ENCODE measurements around the gene HSPA4.

Gene HSPA4

GRCh38 chr5:133106343-133106742 is 54.5 kb downstream of the HSPA4 start:
- DNase-seq (ENCODE audit: low spot score): no peak

DNA sequence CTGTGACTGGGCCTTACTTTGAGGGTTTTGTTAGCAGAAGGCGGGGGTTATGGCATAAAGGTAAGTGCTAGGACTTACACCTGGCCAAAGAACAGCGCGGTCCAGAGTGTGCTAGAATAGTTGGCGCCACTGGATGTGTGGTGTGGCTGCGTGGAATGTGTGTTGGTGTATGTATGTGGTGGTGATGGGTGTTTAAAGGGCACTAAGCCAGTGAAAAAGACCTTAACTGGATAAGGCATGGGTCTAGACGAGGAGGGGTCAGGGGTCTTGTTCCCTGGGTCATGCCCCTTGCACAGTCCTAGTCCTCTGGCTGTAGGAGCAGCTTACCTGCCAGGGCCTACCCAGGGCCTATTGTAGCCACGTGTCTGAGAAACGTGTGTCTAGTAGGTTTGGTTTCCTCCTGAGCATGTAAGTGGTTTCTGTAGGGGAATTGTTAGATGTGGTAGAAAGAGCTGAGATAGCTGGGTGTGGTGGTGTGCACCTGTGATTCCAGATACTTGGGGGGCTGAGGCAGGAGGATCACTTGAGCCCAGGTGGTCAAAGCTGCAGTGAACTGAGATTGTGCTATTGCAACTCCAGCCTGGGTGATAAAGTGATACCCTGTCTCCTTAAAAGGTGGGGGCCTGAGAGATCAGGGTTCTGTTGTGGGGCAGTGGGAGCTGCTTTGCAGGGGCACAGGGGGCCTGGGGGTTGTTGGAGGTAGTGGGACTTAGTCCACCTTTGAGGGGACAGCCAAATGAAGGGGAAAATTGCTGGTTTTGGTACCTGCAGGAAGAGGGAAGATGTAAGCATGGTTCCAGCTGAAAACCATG is 55.2 kb downstream of the HSPA4 start:
- no peak for DNase-seq (ENCODE audit: low spot score)

DNA sequence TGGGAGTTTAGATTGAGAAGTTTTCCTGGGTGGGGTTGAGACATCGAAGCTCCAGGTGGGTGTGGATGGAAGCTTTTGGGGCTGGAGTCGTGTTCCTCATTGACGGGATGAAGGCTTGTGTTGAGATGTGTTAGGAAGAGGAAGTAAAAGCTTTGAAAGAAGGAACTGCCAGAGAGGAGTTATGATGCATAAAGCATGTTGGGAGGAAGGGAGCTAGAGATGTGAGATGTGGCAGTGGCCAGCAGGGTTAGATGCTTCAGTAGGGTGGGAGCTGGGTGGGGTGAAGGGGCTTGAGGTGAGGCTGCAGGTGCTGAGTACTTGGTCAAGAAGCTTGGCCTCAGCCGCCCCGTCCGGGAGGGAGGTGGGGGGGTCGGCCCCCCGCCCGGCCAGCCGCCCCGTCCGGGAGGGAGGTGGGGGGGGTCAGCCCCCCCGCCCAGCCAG is 56.7 kb downstream of the HSPA4 start:
- no peak for DNase-seq (ENCODE audit: low spot score)

- peak; percentile 43 for DNase-seq (ENCODE audit: low spot score)
These were observed 58.1 kb downstream of the HSPA4 start for GRCh38 chr5:133109655-133110483.

DNA sequence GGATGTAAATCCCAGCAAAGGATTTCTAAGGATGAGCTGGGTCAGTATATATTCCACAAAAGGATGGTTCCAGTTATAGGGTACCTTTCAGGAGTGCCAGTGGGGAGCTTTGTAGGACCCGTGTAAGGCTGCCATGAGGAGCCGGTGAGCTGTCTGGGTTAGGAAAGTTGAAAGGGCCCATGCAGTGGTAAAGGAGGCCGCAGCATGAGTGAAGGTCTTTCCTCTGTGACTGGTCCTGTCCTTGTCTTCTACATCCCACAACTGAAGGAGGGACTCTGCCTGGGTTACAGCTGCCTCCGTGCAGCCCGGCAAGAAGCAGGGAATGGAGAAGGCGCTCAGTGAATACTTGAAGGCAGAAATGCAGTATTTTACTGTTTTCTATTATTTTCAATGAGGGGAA is 58.9 kb downstream of the HSPA4 start:
- DNase-seq (ENCODE audit: low spot score): no peak

- DNase-seq (ENCODE audit: low spot score): peak; percentile 90
These were observed 59.5 kb downstream of the HSPA4 start for GRCh38 chr5:133111299-133111698.

DNA sequence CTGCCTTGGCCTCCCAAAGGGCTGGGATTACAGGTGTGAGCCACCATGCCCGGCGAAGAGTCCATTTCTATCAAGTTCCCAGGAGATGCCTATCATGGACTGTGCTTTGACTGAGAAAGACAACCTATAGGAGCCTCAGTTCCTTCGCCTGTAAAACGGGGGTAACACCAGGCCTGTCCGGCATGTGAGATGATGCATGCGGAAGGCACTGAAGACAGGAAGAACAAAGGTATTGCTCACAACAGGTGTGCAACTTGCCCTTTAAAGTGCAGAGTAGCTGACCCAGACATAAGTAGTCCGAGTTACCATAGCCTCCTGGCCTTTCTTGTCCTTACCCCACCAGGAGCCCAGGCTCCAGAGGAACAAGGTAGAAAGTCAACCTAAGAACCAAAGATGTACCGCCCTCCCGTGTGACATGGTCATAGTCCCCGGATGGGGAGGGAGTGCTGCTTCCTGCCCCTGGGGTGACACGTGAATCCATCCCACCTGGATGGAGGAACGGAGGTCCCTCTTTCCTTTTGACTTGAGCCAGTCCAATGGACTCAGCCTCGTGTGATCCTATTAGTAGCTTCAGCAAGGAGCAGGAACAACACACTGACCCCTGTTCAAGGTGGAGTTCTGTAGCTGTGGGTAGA is 60.3 kb downstream of the HSPA4 start:
- no peak for DNase-seq (ENCODE audit: low spot score)

- DNase-seq (ENCODE audit: low spot score): no peak
These were observed 61.7 kb downstream of the HSPA4 start for GRCh38 chr5:133113331-133114061.

- DNase-seq (ENCODE audit: low spot score): no peak
These were observed 62.5 kb downstream of the HSPA4 start for GRCh38 chr5:133114166-133114932.

GRCh38 chr5:133114933-133115310 is 63.1 kb downstream of the HSPA4 start:
- no peak for DNase-seq (ENCODE audit: low spot score)

DNA sequence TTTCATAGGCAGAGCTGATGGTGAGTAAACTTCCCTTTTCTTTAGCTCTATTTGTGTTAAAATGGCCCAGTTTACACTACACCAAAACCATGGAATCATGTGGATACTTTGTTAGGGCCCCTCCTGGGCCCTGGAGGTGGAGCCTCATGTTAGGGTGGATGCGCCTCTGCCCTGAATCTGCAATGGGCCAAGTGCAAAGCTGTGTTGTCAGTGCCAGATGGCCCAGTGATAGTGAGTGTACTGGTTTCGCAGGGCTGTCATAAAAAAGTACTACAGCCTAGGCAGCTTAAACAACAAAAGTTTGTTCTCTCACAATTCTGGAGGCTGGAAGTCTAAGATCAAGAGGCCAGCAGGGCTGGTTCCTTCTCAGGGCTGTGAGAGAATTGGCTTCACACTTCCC is 64.8 kb downstream of the HSPA4 start:
- no peak for DNase-seq (ENCODE audit: low spot score)

- DNase-seq (ENCODE audit: low spot score): no peak
These were observed 65.5 kb downstream of the HSPA4 start for GRCh38 chr5:133117166-133117911.

- DNase-seq (ENCODE audit: low spot score): no peak
These were observed 66.2 kb downstream of the HSPA4 start for GRCh38 chr5:133117912-133118445.

GRCh38 chr5:133118741-133119140 is 66.9 kb downstream of the HSPA4 start:
- no peak for DNase-seq (ENCODE audit: low spot score)

DNA sequence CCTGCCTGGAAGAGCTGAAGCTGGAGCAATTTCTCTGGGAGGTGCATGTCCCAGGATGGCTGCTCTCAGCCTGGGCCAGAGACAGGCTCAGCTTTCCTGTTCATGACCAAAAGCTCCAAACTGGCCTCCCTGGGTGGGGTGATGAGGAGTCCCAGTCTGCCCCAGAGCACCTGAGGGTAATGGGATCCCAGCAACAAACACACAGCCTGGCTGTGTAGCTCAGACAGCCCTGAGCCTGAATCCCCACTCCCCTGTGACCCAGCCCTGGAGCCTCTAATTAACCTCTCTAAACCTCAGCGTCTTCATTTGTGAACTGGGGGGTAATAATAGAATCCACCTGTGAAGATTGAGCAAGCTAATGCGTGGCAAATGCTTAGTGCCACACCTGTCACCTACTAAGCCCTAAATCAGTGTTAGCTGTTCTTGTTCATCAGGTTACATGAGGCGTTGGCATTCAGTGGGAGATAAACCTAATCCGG is 67.5 kb downstream of the HSPA4 start:
- no peak for DNase-seq (ENCODE audit: low spot score)

DNA sequence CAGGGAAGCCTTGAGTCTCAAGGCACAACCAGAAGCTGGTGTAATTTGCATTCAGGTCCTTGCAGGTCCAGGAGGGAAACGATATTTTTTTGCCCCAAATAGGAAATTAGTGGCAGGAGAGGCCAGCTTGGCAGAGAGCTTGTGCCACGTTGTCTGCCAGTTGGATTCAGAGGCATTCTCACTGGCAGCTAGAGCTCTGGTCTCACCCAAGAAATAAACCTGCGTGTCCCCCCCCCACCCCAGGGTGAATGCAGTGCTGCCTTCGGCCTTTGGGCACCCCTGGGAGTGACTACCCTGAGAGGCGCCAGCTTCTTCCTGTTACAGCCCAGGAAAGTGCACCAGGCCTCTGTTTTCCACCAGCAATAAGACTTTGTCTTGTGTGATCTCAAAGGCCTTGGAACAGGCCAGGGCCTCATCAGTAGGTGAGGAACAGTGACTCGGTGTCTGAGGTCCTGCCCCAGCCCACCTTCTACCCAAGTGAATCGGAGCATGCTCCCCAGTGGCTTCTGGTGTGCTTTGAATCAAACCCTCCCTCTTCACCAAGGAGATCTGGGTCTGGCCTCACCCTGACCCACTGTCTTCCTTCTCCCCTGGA is 68.4 kb downstream of the HSPA4 start:
- no peak for DNase-seq (ENCODE audit: low spot score)

DNA sequence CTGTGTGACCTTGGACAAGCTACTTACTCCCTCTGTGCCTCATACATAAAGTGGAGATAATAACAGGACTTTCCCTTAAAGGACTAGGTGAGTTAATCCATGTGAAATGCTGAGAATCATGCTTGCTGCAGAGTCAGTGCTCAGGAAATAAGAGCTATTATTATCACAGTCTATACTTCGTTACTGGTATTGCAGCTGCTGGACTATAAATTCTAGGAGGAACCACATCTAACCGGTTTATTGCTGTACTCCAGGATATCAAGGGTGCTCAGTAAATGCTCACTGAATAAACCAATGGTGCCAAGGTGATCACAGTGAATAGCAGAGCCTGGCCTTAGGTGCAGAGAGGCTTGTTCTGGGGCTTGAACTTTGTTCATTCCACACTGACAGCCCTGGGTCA is 69.3 kb downstream of the HSPA4 start:
- DNase-seq (ENCODE audit: low spot score): no peak

DNA sequence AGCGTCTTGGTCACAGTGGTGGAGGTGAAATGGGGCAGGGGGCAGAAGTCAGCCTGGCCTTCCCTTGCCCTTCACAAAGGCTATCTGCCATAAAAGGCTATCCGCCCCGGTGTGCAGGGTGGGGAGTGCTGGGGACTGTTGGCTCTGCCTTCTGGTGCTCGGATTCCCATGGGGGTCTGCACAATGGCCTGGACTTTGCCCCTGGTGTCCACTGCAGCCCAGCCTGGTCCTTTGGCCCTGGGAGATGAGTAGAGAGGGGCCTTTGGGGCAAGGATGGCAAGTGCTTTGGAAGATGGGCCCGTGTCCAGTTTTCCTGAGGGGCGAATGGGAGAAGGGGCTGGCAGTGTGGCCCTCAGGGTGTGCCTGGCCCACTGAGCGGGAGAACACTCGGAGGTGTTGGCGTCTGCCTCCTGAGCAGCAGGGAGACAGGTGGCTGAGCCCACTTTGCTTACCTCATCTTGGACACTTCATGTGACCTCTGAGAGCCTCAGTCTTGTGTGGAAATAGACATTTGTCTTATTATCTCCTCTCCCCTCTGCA is 69.9 kb downstream of the HSPA4 start:
- DNase-seq (ENCODE audit: low spot score): no peak

DNA sequence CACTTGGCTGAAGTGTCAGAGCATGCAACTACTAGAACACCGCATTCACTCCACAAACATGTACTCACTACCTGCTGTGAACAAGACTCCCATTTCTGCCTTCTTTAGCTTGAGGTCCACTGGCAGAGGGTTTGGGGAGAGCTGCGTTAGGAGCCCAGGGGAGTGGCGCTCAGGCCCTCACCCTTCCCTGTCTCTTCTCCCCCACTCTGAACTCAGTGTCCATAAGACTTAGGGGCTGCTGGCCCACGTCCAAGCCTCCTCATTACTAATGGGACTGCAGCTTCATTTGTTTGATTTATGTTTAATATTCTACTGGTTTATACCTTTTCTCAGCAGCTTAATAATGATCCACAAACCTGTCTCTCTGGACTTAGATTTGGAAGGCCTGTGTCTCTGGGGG is 70.9 kb downstream of the HSPA4 start:
- no peak for DNase-seq (ENCODE audit: low spot score)

- no peak for DNase-seq (ENCODE audit: low spot score)
These were observed 71.5 kb downstream of the HSPA4 start for GRCh38 chr5:133123297-133123696.
